ENCODE measurements around the gene CYTH4. TPM values are rescaled to one million over a fixed set of nuclear protein-coding genes. Genes with fewer than 3 reads are reported as not detected.

CYTH4 gene
- total RNA-seq, 4 donors from 2014 or later: 5.1 to 27.3 (median 9.4) TPM

DNA sequence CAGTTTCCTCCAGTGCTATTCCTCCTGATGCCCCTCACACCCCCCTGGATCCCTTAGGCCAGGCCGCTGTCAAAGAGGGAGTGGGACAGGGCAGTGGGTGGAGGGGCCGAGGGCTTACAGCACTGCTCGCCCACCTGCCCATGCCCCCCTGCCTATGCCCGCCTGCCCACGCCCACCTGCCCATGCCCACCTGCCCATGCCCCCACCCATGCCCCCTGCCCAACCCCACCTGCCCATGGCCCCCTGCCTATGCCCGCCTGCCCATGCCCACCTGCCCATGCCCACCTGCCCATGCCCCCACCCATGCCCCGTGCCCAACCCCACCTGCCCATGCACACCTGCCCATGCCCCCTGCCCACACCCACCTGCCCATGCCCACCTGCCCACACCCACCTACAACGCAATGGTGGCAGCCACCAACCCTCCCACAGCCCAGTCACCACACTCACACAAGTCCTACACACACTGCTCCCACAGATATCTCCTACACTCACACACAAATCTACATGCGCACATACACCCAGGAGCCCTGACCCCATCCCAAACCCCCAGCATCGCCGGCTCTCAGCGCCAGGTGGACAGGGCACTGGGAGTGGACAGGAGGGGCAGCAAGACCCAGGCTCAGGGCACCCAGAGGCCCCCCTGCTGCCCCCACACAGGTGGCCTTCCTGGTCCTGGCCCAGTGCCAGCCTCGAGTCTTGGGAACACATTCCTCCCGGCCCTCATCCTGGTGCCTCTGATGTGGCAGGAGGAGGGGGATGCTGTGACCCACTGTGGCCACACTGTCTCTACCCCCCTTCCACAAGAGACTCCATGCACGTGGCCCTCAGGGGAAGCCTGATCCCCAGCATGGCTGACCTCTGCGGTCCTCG lies 61.8 kb downstream of the CYTH4 start:
- H3K4me3 ChIP-seq: no peak overlapping the region
- intact Hi-C loops (cut with DNase I): no loop called here
- no peak overlapping the region for H3K27ac ChIP-seq (replicated peaks in 1 of 4)
- peaks cover 6 to 13% (median 10%) of the 10 kb centered on the region in 4 donors for H3K4me1 ChIP-seq
- no peaks in the 10 kb centered on the region for H3K36me3 ChIP-seq
- H3K27me3 ChIP-seq: peaks cover 0 to 58% (median 0%) of the 10 kb centered on the region in 4 donors
- H3K9me3 ChIP-seq: no peaks in the 10 kb centered on the region
- TF ChIP-seq EP300 (IDR thresholded peaks at IDR 0.05) (no peak), POLR2A (IDR thresholded peaks at IDR 0.05; ENCODE audit: low read depth) (no peak), POLR2AphosphoS5 (IDR thresholded peaks at IDR 0.05) (no peak)
- TF ChIP-seq, protein P1, sequence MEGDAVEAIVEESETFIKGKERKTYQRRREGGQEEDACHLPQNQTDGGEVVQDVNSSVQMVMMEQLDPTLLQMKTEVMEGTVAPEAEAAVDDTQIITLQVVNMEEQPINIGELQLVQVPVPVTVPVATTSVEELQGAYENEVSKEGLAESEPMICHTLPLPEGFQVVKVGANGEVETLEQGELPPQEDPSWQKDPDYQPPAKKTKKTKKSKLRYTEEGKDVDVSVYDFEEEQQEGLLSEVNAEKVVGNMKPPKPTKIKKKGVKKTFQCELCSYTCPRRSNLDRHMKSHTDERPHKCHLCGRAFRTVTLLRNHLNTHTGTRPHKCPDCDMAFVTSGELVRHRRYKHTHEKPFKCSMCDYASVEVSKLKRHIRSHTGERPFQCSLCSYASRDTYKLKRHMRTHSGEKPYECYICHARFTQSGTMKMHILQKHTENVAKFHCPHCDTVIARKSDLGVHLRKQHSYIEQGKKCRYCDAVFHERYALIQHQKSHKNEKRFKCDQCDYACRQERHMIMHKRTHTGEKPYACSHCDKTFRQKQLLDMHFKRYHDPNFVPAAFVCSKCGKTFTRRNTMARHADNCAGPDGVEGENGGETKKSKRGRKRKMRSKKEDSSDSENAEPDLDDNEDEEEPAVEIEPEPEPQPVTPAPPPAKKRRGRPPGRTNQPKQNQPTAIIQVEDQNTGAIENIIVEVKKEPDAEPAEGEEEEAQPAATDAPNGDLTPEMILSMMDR (IDR thresholded peaks at IDR 0.05): no peak
- DNase-seq (ENCODE audit: extremely low spot score): no peak
- 77% methylated on average over 12 of the region's 17 CpGs for WGBS

DNA sequence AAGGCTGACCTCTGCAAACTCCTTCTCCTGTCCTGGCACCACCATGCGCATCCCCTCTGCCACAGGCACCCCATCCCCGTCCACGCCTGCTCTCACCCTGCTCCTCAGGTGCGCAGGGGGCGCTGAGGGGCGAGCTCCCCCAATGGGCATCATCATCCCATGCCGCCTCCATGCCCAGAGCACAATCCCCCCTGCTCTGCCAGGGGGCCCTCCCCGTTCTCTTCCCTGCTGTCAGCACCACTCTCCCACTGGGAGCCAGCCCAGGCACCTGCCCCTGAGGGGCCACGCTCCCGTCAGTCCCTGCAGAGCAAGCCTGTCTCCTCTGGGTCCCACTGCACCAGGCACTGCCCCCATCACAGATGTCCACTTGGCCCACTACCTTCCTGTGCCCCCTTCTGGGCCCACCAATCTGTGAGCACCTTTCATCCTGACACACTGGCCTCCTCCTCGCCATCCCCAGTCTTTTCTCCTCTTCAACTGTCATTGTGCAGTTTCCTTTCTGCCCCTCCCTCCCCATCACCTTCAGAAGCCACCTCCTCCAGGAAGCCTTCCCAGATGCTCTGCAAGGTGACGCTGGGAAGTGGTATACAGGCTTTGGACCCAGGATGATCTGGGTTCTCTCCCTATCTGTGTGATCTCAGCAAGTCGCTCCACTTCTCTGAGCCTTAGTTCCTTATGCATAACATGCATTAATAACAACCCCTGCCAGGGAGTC lies 62.6 kb downstream of the CYTH4 start:
- H3K27me3 ChIP-seq: peaks cover 0 to 50% (median 0%) of the 10 kb centered on the region in 4 donors
- no peaks in the 10 kb centered on the region for H3K36me3 ChIP-seq
- no peak for TF ChIP-seq POLR2AphosphoS5 (IDR thresholded peaks at IDR 0.05)
- TF ChIP-seq, protein P1 (IDR thresholded peaks at IDR 0.05): no peak
- no peak for TF ChIP-seq EP300 (IDR thresholded peaks at IDR 0.05)
- TF ChIP-seq POLR2A (IDR thresholded peaks at IDR 0.05; ENCODE audit: low read depth): no peak
- no peak overlapping the region for H3K27ac ChIP-seq (replicated peaks in 1 of 4)
- DNase-seq (ENCODE audit: extremely low spot score): no peak
- intact Hi-C loops (cut with DNase I): no loop called here
- H3K4me3 ChIP-seq: no peak overlapping the region
- WGBS: 97% methylated on average over 13 of the region's 13 CpGs
- peaks cover 6 to 13% (median 10%) of the 10 kb centered on the region in 4 donors for H3K4me1 ChIP-seq
- no peaks in the 10 kb centered on the region for H3K9me3 ChIP-seq

DNA sequence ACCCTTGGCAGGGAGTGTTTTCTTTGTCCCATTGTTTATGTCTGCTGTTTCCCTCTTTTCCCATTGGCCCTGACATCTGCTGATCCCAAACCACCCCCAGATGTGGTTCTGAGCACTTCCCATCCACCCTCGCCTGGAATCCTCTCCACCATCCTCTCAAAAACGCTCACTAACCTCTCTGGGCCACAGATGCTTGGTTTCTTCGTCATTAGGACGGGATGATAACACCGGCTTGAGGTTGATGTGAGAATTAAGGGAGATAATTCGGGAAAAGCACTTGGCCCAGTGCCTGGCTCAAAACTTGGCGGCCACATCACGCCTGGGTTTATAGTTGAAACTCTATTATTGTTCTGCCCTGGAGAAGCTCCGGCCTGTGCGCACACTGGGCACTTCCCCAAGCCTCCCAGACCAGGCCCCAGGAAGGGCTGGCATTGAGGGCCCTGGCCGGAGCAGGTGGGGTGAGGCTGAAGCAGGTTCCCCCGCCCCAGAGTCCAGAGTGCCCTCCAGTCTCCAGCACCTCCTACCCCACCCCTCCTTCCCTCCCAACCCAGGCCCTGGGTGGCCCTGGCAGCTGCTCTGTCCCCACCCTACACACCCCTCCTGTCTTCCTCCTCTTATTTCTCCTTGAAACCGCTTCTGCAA lies 63.7 kb downstream of the CYTH4 start:
- intact Hi-C loops (cut with DNase I): no loop called here
- TF ChIP-seq POLR2A (IDR thresholded peaks at IDR 0.05; ENCODE audit: low read depth): no peak
- TF ChIP-seq, protein P1 (IDR thresholded peaks at IDR 0.05): no peak
- TF ChIP-seq POLR2AphosphoS5 (IDR thresholded peaks at IDR 0.05): no peak
- no peak for TF ChIP-seq EP300 (IDR thresholded peaks at IDR 0.05)
- H3K36me3 ChIP-seq: no peaks in the 10 kb centered on the region
- H3K27ac ChIP-seq (replicated peaks in 1 of 4): no peak overlapping the region
- H3K27me3 ChIP-seq: peaks cover 0 to 39% (median 0%) of the 10 kb centered on the region in 4 donors
- 30% methylated on average over 8 of the region's 13 CpGs for WGBS
- H3K4me1 ChIP-seq: peaks cover 6 to 13% (median 10%) of the 10 kb centered on the region in 4 donors
- no peaks in the 10 kb centered on the region for H3K9me3 ChIP-seq
- no peak overlapping the region for H3K4me3 ChIP-seq
- no peak for DNase-seq (ENCODE audit: extremely low spot score)

DNA sequence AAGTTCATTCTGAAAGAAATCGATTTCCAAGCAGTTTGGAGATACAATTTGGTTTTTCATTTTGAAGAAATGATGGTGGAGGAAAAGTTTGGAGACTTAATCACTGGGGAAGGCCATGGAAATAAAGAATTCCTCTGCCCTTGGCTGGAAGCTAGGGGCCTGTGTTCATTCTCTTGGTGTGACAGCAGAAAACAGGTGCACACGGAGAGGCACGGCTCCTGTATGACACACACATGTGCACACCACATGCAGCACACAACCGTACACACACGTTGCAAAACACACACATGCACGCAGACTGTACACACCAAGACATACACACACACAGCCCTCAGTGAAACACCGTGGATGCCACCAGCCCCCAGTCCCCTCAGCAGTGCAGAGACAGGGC lies 64.2 kb downstream of the CYTH4 start:
- Histone ChIP-seq H3K9me3 (no peaks in the 10 kb centered on the region), H3K4me3 (no peak overlapping the region), H3K4me1 (peaks cover 6 to 13% (median 10%) of the 10 kb centered on the region in 4 donors), H3K27me3 (peaks cover 0 to 34% (median 0%) of the 10 kb centered on the region in 4 donors), H3K27ac (replicated peaks in 1 of 4) (no peak overlapping the region), H3K36me3 (no peaks in the 10 kb centered on the region)
- WGBS: 75% methylated on average over 7 of the region's 7 CpGs
- intact Hi-C loops (cut with DNase I): no loop called here
- DNase-seq (ENCODE audit: extremely low spot score): no peak
- TF ChIP-seq POLR2A (IDR thresholded peaks at IDR 0.05; ENCODE audit: low read depth) (no peak), POLR2AphosphoS5 (IDR thresholded peaks at IDR 0.05) (no peak)
- TF ChIP-seq, protein P1 (IDR thresholded peaks at IDR 0.05): no peak
